Measurements from ENCODE around the gene ANKRD30B.
"Not testable (repeated sequence)": the region's sequence is repeated elsewhere in the genome, so short reads cannot be mapped to it uniquely, and the experiment has no call there.

Gene ANKRD30B

GRCh38 chr18:14811081-14811480 lies 63.1 kb downstream of the ANKRD30B start:
- H3K27me3 ChIP-seq; H3K9me3 ChIP-seq; H3K4me1 ChIP-seq; DNase-seq; H3K4me3 ChIP-seq; intact Hi-C loops (cut with DNase I; ENCODE audit: low total_unique reads); H3K36me3 ChIP-seq; H3K27ac ChIP-seq: not testable (repeated sequence)

GRCh38 chr18:14826972-14827632 lies 79.1 kb downstream of the ANKRD30B start:
- DNase-seq; H3K36me3 ChIP-seq; H3K4me3 ChIP-seq; H3K27me3 ChIP-seq; H3K4me1 ChIP-seq; H3K27ac ChIP-seq; intact Hi-C loops (cut with DNase I; ENCODE audit: low total_unique reads); H3K9me3 ChIP-seq: not testable (repeated sequence)

- H3K4me3 ChIP-seq; DNase-seq; intact Hi-C loops (cut with DNase I; ENCODE audit: low total_unique reads); H3K27me3 ChIP-seq; H3K4me1 ChIP-seq; H3K27ac ChIP-seq; H3K9me3 ChIP-seq; H3K36me3 ChIP-seq: not testable (repeated sequence)
Measured at GRCh38 chr18:14841607-14842006, 93.6 kb downstream of the ANKRD30B start.

GRCh38 chr18:14851533-14851932 lies 103.6 kb downstream of the ANKRD30B start:
- H3K9me3 ChIP-seq; H3K36me3 ChIP-seq; H3K27ac ChIP-seq; H3K4me1 ChIP-seq; intact Hi-C loops (cut with DNase I; ENCODE audit: low total_unique reads); DNase-seq; H3K27me3 ChIP-seq; H3K4me3 ChIP-seq: not testable (repeated sequence)

- H3K4me3 ChIP-seq; H3K27ac ChIP-seq; H3K27me3 ChIP-seq; H3K9me3 ChIP-seq; intact Hi-C loops (cut with DNase I; ENCODE audit: low total_unique reads); H3K4me1 ChIP-seq; H3K36me3 ChIP-seq; DNase-seq: not testable (repeated sequence)
Measured at GRCh38 chr18:14855634-14856033, 107.7 kb downstream of the ANKRD30B start.

DNA sequence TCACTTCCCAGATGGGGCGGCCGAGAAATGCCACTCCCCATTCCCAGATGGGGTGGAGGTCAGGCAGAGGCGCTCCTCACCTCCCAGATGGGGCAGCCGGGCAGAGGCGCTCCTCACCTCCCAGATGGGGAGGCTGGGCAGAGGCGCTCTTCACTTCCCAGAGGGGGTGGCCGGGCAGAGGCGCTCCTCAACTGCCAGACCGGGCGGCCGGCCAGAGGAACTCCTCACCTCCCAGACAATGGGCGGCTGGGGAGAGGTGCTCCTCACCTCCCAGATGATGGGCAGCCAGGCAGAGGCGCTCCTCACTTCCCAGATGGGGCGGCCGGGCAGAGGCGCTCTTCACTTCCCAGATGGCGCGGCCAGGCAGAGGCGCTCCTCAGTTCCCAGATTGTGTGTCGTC lies 108.3 kb downstream of the ANKRD30B start:
- H3K4me1 ChIP-seq; H3K27ac ChIP-seq; H3K36me3 ChIP-seq; H3K9me3 ChIP-seq; H3K27me3 ChIP-seq; H3K4me3 ChIP-seq; DNase-seq; intact Hi-C loops (cut with DNase I; ENCODE audit: low total_unique reads): not testable (repeated sequence)

- H3K27me3 ChIP-seq: not testable (repeated sequence)
Measured at GRCh38 chr18:14858514-14858913, 110.5 kb downstream of the ANKRD30B start.

GRCh38 chr18:14859995-14860394 lies 112.0 kb downstream of the ANKRD30B start:
- H3K27ac ChIP-seq; H3K4me1 ChIP-seq; H3K9me3 ChIP-seq; DNase-seq; H3K4me3 ChIP-seq; H3K27me3 ChIP-seq; H3K36me3 ChIP-seq; intact Hi-C loops (cut with DNase I; ENCODE audit: low total_unique reads): not testable (repeated sequence)

More at GRCh38 chr18:14858514-14858913, 110.5 kb downstream of the ANKRD30B start:
- H3K9me3 ChIP-seq; DNase-seq; H3K4me3 ChIP-seq; H3K4me1 ChIP-seq; intact Hi-C loops (cut with DNase I; ENCODE audit: low total_unique reads); H3K36me3 ChIP-seq; H3K27ac ChIP-seq: not testable (repeated sequence)

GRCh38 chr18:14866426-14866825 lies 118.5 kb downstream of the ANKRD30B start:
- intact Hi-C loops (cut with DNase I; ENCODE audit: low total_unique reads): not testable (repeated sequence)

DNA sequence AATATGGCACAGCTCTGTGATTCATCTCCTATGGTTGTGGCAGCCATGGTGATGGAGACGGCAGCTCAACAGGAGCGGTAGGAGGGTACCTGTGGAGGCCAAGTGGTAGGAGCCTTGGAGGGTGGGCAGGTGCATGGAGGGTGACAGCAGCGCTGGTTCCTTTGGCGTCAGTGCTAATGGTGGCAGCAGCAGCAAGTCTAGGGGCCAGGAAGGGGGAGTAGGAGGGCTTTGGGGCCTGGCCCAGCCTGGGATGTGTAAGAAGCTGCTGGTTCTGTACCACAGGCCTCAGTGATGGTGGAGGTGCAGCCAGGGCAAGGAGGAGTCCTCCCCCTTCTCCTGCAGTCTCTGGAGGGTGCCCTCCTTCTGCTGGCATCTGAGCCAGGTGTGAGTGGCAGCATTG lies 120.0 kb downstream of the ANKRD30B start:
- H3K9me3 ChIP-seq; H3K36me3 ChIP-seq; H3K4me1 ChIP-seq; intact Hi-C loops (cut with DNase I; ENCODE audit: low total_unique reads); H3K4me3 ChIP-seq; DNase-seq; H3K27ac ChIP-seq; H3K27me3 ChIP-seq: not testable (repeated sequence)

More at GRCh38 chr18:14866426-14866825, 118.5 kb downstream of the ANKRD30B start:
- H3K9me3 ChIP-seq, H3K36me3 ChIP-seq, H3K4me1 ChIP-seq, H3K27ac ChIP-seq, H3K4me3 ChIP-seq, H3K27me3 ChIP-seq, DNase-seq: not testable (repeated sequence)

- H3K4me3 ChIP-seq; DNase-seq; H3K36me3 ChIP-seq; H3K4me1 ChIP-seq; intact Hi-C loops (cut with DNase I; ENCODE audit: low total_unique reads); H3K27ac ChIP-seq; H3K9me3 ChIP-seq; H3K27me3 ChIP-seq: not testable (repeated sequence)
Measured at GRCh38 chr18:14868825-14869224, 120.9 kb downstream of the ANKRD30B start.

DNA sequence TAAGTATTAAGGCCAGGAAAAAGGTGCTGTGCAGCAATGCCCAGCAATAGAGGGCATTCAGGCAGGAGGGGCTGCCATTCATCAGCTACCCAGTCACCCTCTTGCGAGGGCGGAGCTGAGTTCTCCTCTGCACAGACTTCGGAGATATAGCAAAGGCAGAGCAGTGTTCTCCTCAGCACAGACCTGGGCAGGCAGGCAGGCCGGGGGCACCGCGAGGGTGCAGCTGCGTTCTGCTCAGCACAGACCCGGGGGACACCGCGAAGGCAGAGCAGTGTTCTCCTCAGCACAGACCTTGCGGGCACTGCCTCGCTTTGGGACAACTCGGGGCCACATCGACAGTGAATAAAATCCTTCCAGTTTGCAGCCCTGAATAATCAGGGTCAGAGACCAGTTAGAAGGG lies 130.9 kb downstream of the ANKRD30B start:
- H3K36me3 ChIP-seq; intact Hi-C loops (cut with DNase I; ENCODE audit: low total_unique reads); H3K9me3 ChIP-seq; H3K4me1 ChIP-seq; H3K27me3 ChIP-seq; H3K27ac ChIP-seq; H3K4me3 ChIP-seq; DNase-seq: not testable (repeated sequence)

All from tibial artery (tissue), 4 donors.